Activated naive CD8-positive, alpha-beta T cell treated with anti-CD3 and anti-CD28 coated beads for 36 hours (primary cell): ENCODE data around the gene CDKN2A. TPM values are rescaled to one million over a fixed set of nuclear protein-coding genes. Genes with fewer than 3 reads are reported as not detected.
"Not testable (repeated sequence)": the region's sequence is repeated elsewhere in the genome, so short reads cannot be mapped to it uniquely, and the experiment has no call there.

Experiments used
- DNase-seq: peaks from one replicate; pipeline ENCODE4 v3.0.0; 2021
- H3K27ac Mint-ChIP-seq: one replicate; pipeline ENCODE4 v1.8.0; 2022; ENCODE audit warnings: mild to moderate bottlenecking, moderate library complexity, mixed read lengths
- H3K27me3 Mint-ChIP-seq: one replicate; pipeline ENCODE4 v1.8.0; 2022; ENCODE audit warnings: mild to moderate bottlenecking, mixed read lengths
- H3K36me3 Mint-ChIP-seq: one replicate; pipeline ENCODE4 v1.8.0; 2021; ENCODE audit warnings: mild to moderate bottlenecking, mixed read lengths
- H3K4me1 Mint-ChIP-seq: one replicate; pipeline ENCODE4 v1.8.0; 2021; ENCODE audit warnings: mixed read lengths
- H3K4me3 Mint-ChIP-seq: one replicate; pipeline ENCODE4 v1.8.0; 2022; ENCODE audit warnings: mild to moderate bottlenecking, moderate library complexity, mixed read lengths
- H3K9me3 Mint-ChIP-seq: one replicate; pipeline ENCODE4 v1.8.0; 2022; ENCODE audit warnings: mixed read lengths
- total RNA-seq, 2 experiments: library from RNA; stranded (reverse); gene quantifications; one replicate each; pipeline ENCODE4 v1.2.3, GENCODE V29; 2021

Gene CDKN2A
- total RNA-seq, 2 experiments from 2014 or later: 0.97 to 1.5 TPM

DNA sequence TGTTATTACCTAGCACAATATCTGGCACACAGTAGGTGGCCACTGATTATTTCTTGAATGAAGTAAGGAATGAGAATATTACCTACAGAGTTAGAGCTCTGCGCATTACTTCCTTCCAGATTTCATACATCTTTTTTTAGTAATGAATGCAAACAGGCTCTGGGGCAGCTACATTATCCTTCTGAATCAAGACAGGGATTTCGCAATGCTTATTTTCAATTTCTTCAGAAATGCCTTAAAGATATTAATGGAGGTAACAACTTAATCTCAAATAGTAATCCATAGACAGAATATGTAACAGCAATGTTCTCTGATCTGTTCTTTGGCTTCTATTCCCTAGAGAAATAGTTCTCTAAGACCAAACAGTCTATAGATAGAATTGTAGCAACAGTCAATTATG lies 32.6 kb downstream of the CDKN2A start:
- Mint-ChIP-seq H3K4me1 (peaks cover 10% of the 10 kb centered on the region), H3K36me3 (peaks cover 4% of the 10 kb centered on the region), H3K4me3 (no peak overlapping the region), H3K27ac (no peak overlapping the region), H3K27me3 (peaks cover 64% of the 10 kb centered on the region), H3K9me3 (peaks cover 13% of the 10 kb centered on the region)
- DNase-seq: no peak

- H3K27me3 Mint-ChIP-seq: peaks cover 41% of the 10 kb centered on the region
- not testable (repeated sequence) for DNase-seq, H3K36me3 Mint-ChIP-seq, H3K4me1 Mint-ChIP-seq, H3K9me3 Mint-ChIP-seq, H3K27ac Mint-ChIP-seq, H3K4me3 Mint-ChIP-seq
These were observed 34.9 kb downstream of the CDKN2A start for GRCh38 chr9:21959268-21959667.

GRCh38 chr9:21958833-21959232 lies 35.4 kb downstream of the CDKN2A start:
- H3K9me3 Mint-ChIP-seq: peaks cover 6% of the 10 kb centered on the region
- no peak overlapping the region for H3K4me3 Mint-ChIP-seq
- H3K27me3 Mint-ChIP-seq: peaks cover 39% of the 10 kb centered on the region
- no peak for DNase-seq
- no peak overlapping the region for H3K27ac Mint-ChIP-seq
- no peaks in the 10 kb centered on the region for H3K36me3 Mint-ChIP-seq
- H3K4me1 Mint-ChIP-seq: no peaks in the 10 kb centered on the region

- no peaks in the 10 kb centered on the region for H3K4me1 Mint-ChIP-seq
- no peak overlapping the region for H3K27ac Mint-ChIP-seq
- no peaks in the 10 kb centered on the region for H3K36me3 Mint-ChIP-seq
- peaks cover 5% of the 10 kb centered on the region for H3K9me3 Mint-ChIP-seq
- H3K27me3 Mint-ChIP-seq: peaks cover 33% of the 10 kb centered on the region
- DNase-seq: no peak
- H3K4me3 Mint-ChIP-seq: no peak overlapping the region
These were observed 48.6 kb downstream of the CDKN2A start for GRCh38 chr9:21945606-21946005.

DNA sequence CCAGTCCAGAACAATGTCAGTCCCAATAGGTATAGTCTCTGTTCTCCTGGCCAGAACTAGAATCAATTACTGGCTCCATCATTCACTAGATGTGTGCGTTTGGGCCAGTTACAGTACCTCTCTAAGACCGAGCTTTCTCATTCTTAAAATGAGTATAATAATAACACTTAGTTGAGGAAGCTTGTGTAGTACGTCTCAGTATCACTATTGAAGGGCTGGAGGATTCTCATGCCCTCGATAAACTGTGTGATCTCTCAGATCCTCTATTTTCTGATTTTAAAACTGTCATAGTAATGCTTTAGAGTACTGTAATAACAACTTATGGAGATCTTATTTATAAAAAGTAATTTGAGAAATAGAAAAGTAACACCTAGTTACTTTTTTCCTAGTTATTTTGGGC lies 50.7 kb downstream of the CDKN2A start:
- no peak for DNase-seq
- Mint-ChIP-seq H3K27ac (no peak overlapping the region), H3K27me3 (peaks cover 33% of the 10 kb centered on the region), H3K36me3 (no peaks in the 10 kb centered on the region), H3K9me3 (peaks cover 5% of the 10 kb centered on the region), H3K4me3 (no peak overlapping the region), H3K4me1 (no peaks in the 10 kb centered on the region)

- Mint-ChIP-seq H3K27ac (no peak overlapping the region), H3K27me3 (peaks cover 22% of the 10 kb centered on the region), H3K4me1 (no peaks in the 10 kb centered on the region), H3K9me3 (no peaks in the 10 kb centered on the region), H3K4me3 (no peak overlapping the region), H3K36me3 (no peaks in the 10 kb centered on the region)
- no peak for DNase-seq
These were observed 52.7 kb downstream of the CDKN2A start for GRCh38 chr9:21941337-21941995.

GRCh38 chr9:21936161-21936560 lies 58.0 kb downstream of the CDKN2A start:
- Mint-ChIP-seq H3K27ac (no peak overlapping the region), H3K27me3 (no peaks in the 10 kb centered on the region), H3K4me1 (peaks cover 2% of the 10 kb centered on the region), H3K4me3 (no peak overlapping the region), H3K36me3 (peaks cover 10% of the 10 kb centered on the region), H3K9me3 (no peaks in the 10 kb centered on the region)
- no peak for DNase-seq

DNA sequence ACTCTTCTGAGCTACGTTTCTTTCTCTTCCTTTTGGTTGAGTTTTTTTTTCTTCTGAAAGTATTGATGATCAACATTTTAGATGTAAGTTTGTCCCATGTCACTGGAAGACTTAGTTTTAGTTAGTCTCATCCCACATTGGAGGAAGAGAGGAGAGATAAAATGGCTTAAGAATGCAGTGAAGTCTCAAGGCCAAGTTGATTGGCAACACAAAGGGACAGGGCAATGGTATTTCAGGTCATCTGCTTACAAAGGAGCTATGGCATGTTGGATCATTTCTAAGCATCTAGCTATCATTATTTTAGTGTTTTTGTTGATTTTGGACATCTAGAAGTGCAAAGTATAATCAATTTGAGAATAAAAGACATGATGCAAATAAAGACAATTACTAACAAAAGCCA lies 58.6 kb downstream of the CDKN2A start:
- Mint-ChIP-seq H3K9me3 (no peaks in the 10 kb centered on the region), H3K4me3 (no peak overlapping the region), H3K36me3 (peaks cover 14% of the 10 kb centered on the region), H3K4me1 (peaks cover 2% of the 10 kb centered on the region), H3K27me3 (no peaks in the 10 kb centered on the region), H3K27ac (no peak overlapping the region)
- no peak for DNase-seq

DNA sequence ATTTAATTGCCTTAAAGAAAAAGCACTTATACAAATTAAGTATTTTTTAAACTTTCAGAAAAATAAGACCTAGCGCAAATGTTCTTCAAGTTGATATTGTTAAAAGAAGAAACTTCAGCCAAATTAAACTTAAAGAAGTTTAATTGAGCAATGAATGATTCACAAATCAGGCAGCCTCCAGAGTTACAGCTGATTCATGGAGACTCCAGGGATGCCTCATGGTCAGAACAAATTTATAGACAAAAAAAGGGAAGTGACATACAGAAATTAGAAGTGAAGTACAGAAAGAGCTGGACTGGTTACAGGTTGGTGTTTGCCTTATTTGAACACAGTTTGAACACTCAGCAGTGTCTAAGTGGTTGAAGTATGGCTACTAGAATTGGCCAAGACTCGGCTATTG lies 60.3 kb downstream of the CDKN2A start:
- DNase-seq: no peak
- Mint-ChIP-seq H3K27ac (no peak overlapping the region), H3K36me3 (peaks cover 18% of the 10 kb centered on the region), H3K4me1 (peaks cover 2% of the 10 kb centered on the region), H3K27me3 (no peaks in the 10 kb centered on the region), H3K9me3 (no peaks in the 10 kb centered on the region), H3K4me3 (no peak overlapping the region)

DNA sequence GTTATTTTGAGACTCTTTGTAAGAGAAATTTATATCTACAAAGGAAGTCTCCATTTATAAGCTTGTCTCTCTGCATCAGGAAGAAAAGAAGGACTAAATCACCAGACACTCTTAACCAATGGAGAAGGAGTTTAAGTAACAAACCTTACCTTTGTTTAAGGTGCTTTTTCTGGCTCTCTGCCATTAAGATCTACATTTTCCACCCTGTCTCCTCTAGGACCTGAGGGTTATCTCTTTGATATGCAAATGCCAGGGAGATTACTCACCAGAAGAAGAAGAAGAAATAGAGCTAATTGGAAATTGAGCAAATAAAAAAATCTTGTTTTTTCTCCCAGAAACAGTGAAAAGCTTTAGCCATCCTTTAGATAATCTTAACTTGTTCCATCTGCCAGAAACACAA lies 60.9 kb downstream of the CDKN2A start:
- Mint-ChIP-seq H3K36me3 (peaks cover 18% of the 10 kb centered on the region), H3K27ac (no peak overlapping the region), H3K4me3 (no peak overlapping the region), H3K27me3 (no peaks in the 10 kb centered on the region), H3K4me1 (peaks cover 2% of the 10 kb centered on the region), H3K9me3 (no peaks in the 10 kb centered on the region)
- no peak for DNase-seq

DNA sequence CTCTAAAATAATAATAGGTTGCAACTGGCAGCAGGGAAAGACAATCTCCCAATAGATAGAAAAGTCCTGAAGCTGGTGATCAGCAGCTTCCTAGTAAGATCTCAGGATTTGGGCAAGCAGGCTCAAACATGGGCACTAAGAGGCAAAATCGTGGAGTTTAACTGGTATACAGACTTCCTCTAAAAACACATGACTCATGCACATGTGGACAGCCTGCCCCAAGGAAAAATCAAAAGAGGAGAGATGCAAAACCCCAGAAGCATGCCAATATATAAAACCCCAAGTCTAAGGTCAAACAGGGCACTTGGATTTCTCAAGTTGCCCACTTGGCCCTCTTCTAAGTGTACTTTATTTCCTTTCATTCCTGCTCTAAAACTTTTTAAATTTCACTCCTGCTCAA lies 62.8 kb downstream of the CDKN2A start:
- H3K27me3 Mint-ChIP-seq: no peaks in the 10 kb centered on the region
- H3K27ac Mint-ChIP-seq: no peak overlapping the region
- H3K9me3 Mint-ChIP-seq: no peaks in the 10 kb centered on the region
- peaks cover 18% of the 10 kb centered on the region for H3K36me3 Mint-ChIP-seq
- H3K4me3 Mint-ChIP-seq: no peak overlapping the region
- no peak for DNase-seq
- H3K4me1 Mint-ChIP-seq: peaks cover 2% of the 10 kb centered on the region

GRCh38 chr9:21927752-21928151 lies 66.4 kb downstream of the CDKN2A start:
- DNase-seq: no peak
- no peak overlapping the region for H3K27ac Mint-ChIP-seq
- H3K9me3 Mint-ChIP-seq: no peaks in the 10 kb centered on the region
- peaks cover 17% of the 10 kb centered on the region for H3K36me3 Mint-ChIP-seq
- no peaks in the 10 kb centered on the region for H3K27me3 Mint-ChIP-seq
- H3K4me1 Mint-ChIP-seq: no peaks in the 10 kb centered on the region
- no peak overlapping the region for H3K4me3 Mint-ChIP-seq

DNA sequence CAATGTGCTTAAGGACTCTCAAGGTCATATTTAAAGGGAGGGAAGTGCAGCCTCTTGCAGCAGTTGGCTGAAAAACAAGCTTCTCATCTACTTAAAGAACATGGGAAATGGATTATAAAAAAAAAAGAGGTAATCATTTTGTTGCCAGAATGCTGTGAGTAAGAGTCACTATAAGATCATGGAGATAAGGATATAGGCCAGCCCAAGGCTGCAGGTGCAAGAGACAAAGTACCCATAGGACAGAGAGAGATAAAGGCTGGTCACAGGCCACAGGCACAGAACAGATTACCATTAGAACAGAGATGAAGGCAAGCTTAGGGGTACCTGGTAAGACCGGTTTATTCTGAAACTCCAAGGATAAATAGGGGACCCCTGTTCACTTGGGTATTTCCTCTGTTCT lies 70.5 kb downstream of the CDKN2A start:
- Mint-ChIP-seq H3K9me3 (peaks cover 3% of the 10 kb centered on the region), H3K27ac (no peak overlapping the region), H3K36me3 (peaks cover 10% of the 10 kb centered on the region), H3K4me1 (peaks cover 10% of the 10 kb centered on the region), H3K4me3 (no peak overlapping the region), H3K27me3 (no peaks in the 10 kb centered on the region)
- DNase-seq: no peak

DNA sequence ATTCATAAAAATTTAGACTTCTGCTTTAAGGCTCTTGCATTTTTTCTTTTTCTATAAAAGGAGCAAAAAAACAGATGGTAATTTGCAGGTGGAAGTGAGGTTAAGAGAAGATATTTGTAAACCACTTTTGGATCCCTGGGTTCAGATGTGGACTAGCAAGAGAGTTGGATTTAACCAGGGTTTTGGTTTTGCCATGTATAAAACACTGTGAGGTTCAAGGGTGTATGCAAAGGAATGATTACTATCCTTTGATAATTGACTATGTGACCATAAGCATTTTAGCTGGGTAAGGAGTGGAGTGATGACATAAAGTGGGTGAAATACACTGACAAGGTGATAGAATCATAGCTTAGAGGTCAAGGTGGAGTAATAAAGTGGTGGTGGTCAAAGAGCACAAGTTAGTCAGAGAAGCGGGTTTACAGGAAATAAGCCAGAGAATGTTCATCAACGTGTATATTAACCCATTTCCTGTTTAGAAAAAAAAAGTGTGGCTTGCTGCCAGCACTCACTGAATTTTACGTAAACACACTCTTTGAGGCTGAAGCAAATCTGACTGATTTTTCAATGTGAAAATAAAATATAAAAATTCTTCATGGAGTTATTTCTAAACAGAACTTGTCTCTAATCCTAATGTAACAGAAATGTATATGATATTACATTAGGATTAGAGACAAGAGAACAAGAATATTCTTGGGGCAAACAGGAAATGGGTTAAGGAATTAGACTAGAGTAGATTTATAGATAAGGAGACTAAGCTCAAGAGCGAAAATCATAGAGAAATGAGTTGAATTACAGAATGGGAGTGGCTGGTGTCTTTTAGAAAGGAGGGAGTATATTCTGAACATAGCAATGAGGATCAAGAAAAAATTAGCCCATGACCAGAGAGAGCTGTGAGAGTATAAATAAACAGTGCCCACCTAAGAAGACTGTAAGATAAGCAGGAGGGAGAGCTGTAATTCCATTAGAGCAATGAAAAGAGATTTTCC lies 74.5 kb downstream of the CDKN2A start:
- no peak overlapping the region for H3K4me3 Mint-ChIP-seq
- no peak for DNase-seq
- H3K4me1 Mint-ChIP-seq: peaks cover 10% of the 10 kb centered on the region
- peaks cover 25% of the 10 kb centered on the region for H3K9me3 Mint-ChIP-seq
- peaks cover 22% of the 10 kb centered on the region for H3K36me3 Mint-ChIP-seq
- no peaks in the 10 kb centered on the region for H3K27me3 Mint-ChIP-seq
- peak overlapping the region; percentile 18 for H3K27ac Mint-ChIP-seq
